Suppressor macrophage (primary cell): Measurements from ENCODE around the gene KRT80.

Experiments
- DNase-seq, 4 experiments: peaks; one replicate each; pipeline ENCODE4 v3.0.0-alpha.2; 2020 to 2022

Gene KRT80

DNA sequence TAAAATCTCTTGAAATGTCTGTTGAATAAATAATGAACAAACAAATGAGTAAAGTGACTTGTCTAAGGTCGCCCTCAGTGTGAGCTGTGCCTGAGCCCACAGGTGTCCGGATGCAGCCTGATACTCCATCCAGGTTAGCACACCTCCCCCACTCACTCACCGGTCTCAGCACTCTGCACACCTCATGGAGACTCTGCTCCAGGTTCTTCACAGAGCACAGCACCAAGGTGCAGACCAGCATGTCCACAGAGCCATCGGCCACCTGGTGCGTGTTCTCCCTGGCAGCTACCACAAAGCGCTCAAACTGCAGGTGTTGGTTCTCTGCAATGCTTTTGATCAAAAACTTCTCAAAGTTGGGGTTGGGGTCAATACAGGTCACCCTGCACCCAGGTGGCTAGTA, 37.1 kb upstream of the KRT80 start:
- no peak for DNase-seq

DNA sequence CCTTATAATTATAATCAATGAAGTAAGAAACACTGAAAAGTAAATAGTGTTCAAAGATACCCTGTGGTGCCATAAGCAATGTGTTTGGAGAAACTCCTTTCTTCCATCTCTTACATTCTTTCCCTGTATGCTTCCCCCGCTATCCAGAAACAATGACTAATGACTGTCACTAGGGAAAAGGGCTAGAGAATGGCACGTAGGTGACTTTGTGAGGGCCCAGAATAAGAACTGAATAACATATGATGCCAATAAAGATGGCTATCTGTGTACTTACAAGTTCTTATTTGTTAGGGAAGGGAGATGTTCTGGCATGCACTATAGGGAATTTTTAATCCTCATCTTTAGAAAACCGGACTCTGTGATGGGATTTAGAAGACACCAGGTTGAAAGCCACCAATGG, 36.6 kb upstream of the KRT80 start:
- no peak for DNase-seq

DNA sequence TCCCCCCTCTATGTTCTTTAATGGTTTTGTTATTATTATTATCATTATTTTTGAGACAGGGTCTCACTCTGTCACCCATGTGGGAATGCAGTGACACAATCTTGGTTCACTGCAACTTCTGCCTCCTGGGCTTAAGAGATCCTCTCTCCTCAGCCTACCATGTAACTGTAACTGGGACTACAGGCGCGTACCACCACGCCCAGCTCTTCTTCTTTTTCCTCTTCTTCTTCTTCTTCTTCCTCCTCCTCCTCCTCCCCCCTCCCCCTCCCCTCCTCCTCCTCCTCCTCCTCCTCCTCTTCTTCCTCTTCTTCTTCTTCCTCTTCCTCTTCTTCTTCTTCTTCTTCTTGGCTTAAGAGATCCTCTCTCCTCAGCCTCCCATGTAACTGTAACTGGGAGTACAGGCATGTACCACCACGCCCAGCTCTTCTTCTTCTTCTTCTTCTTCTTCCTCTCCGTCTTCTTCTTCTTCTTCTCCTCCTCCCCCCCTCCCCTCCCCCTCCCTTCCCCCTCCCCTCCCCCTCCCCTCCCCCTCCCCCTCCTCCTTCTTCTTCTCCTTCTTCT, 35.9 kb upstream of the KRT80 start:
- peak in 1 of 4 experiments; percentile 32 for DNase-seq

DNA sequence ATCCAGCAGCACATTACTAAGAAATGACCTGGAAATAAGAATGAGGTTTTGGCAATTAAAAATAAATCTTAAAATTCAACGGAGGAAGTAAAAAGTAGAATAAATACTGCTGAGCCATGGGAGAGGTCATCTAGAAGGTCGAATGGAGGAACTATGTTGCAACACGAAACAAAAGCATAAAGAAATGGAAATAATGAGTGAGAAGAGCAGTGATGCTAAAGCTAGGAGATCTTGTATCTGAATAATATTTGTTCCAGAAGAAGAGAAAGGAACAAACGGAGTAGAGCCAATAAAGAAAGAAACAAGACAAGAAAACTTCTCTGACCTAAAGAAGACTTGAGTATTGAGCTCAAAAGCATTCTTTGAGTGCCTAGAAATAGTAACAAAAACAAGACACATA, 34.6 kb upstream of the KRT80 start:
- peak in 1 of 4 experiments; percentile 28 for DNase-seq

DNA sequence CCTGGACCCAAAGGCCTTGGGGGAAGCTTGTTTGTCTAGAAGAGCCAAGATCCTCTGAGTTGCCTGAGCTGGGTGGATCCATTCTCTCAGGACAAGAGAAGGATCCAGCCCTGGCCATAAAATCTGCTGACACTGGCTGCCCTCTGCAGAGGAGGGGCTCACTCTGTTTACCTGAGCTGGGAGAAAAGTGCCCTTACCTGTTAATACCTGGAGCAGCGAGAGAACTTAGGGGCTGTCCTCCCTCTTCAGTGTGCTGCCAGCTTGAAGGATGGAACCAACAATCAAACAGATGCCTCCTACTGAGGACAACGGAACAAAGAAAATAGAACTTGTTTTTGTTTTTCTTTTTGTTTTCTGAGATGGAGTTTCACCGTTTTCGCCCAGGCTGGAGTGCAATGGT, 33.9 kb upstream of the KRT80 start:
- no peak for DNase-seq

DNA sequence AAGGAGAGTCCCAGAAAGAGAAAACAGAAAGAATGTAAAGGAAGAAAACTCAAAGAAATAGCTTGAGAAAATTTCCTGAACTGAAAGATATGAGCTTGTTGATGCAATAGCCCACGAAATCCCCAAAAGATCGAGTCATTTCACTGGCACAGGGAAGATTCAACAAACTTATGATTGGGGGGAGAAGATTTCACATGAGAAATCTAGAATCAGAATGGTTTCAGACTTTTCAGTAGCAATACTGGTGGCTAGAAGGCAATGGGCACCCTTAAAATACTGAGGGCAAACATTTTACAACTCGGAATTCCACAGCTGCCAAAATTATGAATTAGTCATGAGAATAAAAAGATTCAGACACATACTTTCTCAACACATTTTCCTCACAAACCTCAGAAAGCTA, 32.3 kb upstream of the KRT80 start:
- DNase-seq: no peak

DNA sequence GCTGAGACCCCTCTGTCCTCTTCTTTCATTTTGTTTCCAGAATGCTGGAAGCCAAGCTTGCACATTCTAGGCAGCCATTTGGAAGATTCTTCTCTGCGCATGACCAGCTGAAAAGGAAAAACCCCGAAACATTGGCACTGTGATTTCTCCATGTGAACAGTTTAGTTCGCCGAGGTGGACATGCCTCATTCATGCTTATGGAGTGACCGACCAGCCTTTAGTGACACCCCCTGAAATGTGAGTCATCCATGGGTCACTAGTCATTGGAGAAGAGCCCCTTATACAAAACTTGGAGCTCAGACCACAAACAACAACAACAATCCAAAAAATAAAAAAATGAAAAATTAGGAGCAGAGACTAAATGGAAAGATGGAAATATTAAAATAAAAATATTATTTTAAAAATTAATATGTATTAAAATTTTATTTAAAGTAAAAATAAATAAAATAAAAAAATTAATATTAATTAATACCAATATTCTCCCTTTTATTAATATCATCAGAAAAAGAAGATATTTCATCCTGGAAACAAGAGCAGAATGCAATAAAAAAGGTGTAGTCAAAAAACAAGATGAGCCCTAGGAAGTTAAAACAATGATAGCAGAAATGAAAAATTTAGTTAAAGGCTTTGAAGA, 31.7 kb upstream of the KRT80 start:
- peak in 1 of 4 experiments; percentile 26 for DNase-seq

DNA sequence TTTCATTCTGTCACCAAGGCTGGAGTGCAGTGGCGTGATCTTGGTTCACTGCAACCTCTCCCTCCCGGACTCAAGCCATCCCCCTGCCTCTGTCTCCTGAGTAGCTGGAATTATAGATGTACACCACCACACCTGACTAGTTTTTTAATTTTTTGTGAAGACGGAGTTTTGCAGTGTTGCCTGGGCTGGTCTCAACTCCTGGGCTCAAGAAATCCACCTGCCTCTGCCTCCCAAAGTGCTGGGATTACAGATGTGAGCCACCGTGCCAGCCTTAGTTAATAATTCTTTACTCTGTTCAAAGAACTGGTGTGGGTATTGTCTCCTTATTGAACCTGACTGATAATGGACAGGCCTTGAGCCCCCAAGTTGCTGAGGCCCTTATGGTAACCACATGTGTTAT, 30.9 kb upstream of the KRT80 start:
- DNase-seq: no peak

DNA sequence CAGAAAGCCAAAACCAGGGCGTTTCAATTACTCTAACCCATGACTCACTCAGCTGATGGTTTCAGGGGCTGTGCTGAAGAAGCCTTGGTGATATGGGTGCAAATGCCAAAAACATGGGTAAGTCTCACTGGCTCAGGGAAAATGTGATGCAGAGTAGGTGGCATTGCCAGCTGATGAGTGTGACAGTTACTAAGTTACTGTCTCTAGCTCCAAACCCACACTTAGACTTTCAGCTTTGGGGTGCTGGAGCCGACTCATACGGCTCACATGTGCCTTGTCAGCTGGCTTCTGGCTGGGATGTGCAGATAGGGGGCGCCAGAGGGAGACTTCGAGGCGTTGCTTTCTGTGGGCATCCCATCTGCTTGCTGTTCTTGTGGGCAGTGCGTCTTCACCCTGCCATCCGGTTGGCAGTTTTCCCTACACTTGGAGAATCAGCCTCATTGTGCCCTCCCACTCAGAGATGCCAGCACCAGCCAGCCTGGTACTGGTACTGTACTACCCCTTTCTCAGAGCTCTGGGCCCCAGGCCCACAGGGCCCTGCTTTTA, 30.2 kb upstream of the KRT80 start:
- peak; percentile 76 to 85 (median 78) for DNase-seq

DNA sequence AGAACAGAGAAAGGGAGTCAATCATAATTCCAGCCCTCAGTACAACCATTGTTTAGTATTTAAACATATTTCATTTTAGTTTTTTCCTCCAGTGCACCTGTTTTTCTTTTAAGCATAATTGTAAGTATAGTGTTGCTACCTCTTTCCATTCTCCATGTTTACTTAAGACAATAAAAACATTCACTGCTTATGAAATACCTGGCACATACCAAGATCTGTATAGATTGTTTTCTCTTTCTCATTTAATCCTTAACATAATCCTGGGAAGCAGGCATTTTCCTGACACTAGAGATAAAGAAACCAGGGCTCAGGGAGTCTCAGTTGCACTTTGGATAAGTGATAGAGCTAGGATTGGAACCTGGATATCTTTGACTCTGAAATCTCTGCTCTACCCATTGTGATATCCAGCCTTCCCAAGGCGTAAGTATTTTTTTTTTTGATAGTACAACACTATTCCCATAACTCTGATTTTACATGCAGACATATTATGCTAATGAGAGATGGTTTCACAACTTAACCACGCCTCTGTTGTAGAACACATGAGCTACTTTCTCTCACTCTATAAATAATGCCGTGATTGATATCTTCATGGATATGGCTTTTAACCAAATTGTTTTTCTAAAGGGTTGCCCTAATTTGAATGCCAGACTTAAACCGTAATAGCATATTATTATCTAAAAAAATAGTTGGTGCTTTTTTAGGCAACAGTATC, 29.4 kb upstream of the KRT80 start:
- no peak for DNase-seq

DNA sequence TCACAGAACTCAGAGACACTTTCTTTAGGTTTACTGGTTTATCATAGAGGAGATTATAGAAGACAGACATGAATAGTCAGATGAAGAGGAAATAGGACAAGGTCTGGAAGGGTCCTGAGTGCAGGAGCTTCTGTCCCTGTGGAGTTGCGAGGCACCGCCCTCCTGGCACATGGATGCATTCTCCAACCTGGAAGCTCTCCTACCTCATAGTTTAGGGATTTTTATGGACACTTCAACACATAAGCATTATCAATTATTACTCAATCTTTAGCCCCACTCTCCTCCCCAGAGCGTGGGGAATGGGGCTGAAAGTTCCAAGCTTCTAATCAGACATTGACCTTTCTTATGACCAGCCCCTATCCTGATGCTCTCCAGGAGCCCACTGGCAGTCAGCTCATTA, 28.7 kb upstream of the KRT80 start:
- DNase-seq: no peak

DNA sequence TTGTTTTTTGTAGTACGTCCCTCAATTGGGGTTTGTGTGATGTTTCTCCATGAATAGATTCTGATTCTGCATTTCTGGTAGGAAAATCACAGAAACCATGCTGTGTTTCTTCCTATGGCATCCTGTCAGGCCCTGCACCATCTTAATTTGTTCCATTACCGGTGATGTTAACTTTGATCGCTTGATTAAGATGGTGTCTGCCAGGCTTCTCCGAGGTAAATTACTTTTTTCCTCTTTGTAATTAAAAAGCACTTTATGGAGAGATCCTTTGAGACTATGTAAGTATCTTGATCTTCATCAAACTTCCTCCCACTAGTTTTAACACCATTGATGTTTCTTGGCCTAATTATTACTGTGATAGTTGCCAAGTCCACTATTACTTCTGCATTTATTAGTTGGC, 26.2 kb upstream of the KRT80 start:
- DNase-seq: no peak

DNA sequence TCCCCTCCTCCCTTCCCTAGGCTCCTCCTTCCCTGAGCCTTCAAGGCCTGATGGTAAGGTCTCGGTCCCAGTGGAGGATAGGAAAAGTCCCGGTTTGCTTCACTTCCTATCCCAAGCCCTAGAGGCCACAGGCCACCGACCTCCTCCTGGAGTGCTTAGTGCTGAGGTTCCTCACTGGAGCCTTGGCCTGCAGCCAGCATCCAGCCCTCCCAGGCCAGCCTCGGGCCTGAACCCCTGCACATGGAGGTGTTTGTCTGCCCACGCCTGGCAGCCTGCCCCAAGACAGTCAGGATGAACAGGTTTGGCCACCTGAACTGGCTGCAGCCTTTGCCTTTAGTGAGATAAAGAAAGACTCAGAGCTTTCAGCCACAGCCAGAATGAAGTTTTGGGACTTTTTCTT, 25.4 kb upstream of the KRT80 start:
- DNase-seq: peak in 3 of 4 experiments; percentile 43 to 61 (median 47)

DNA sequence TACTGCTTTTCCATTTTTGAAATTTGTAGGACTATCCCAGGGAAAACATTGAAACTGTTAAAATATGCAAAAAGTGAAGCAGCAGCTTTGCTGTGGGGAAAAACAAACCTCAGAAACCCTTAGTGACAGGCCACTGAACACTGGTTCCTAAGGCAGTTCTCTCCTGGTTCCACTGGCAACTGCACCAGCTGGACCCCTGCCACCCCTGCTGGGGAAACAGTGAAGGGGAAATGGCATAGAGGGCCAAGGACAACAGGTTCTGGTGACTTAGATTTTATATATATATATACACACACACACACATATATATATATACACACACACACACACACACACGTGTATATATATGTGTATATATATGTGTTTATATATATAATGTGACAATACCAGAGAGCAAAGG, 25.0 kb upstream of the KRT80 start:
- DNase-seq: no peak

DNA sequence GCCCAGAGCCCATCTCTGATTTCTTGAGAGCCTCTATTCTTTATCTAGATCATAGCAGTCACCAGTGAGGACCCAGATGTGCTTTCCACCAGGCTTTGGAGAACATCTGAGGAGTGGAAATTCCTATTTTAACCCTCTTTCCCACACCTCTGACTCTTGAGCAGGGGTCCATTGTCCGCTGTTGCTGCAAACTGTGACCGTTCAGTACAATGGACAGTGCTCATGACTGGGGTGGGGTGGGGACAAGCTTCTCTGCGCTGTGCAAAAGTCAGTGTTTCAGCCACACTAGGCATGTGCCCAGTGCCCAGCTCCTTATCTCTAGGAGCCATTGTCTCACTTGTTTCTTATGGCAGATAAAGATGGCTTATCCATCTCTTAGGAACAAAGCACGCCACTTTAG, 24.3 kb upstream of the KRT80 start:
- DNase-seq: no peak

DNA sequence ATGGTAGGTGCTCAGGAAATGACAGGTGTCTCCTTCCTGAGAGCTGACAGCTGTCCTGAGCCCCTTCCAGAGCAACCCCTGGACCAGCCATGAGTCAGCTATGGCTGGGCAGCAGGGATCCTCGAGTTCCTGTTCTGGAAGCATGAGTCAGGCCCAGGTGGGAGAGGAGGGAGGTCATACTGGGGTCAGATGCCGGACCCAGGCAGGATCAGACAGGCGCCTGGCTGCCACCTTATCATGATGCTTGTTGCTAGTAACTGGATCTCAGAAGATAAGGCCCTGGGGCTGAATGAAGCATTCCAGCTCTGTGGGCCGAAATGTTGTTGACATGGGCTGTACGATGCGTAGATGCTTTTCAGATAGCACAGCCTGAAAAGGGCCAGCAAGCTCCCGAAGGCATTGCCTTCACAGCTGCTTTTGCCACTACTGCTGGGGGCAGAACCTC, 23.8 kb upstream of the KRT80 start:
- peak in 3 of 4 experiments; percentile 36 to 47 (median 37) for DNase-seq

DNA sequence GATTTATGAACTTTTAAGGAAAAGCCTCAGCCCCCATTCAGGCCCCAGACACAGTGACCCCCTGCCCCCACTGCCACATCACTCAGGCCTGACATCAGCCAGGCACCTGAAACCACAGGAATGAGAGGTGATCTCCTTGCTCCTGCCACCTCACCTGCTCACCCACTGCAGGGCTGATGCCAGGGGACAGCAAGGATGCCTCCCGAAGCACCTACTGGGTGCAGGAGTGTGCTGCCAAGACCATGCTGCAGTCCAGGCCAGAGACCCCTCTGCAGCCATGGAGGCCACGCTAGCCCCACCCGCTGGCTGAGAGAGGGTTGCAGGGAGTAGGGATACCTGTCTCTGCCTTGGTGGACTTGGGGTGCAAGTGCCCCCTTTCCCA, 22.6 kb upstream of the KRT80 start:
- DNase-seq: no peak

DNA sequence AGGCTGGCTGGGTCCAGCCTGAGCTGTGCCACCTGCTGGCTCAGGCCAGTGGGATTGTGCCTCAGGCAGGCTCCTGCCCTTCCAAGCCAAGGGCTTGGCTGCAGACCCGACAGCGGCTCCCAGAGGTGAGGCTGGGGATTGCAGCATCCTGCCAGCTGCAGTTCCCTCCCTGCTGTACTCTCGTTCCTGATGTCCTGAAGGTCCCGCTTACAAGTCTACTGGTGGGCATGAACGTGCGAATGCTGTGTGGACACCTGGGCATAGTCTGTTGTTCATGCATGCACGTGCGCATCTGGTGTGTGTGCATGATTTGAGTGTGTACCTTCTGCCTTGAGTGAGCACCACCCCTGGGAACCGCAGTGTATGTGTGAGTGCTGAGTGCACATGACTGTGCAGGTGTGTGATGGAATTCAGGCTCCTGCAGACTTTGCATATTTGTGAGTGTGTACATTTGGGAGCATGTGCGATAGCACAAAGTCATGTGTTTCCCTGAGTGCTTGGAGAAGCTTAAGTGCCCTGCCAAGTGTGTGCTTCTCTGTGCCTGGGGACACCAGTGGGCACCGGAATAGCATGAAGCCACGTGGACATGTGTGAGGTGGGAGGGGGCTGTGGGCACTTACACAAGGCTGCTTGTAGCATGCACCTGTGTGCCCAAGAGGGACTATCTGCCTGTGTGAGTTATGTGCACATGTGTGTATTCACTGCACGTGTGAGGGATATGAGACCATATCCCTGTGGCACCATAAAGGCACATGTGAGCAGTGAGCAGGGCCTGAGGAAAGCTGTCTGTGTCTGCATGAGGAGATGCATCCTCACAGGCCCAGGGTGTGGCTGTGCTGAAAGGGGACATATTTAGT, 22.0 kb upstream of the KRT80 start:
- DNase-seq: peak; percentile 88 to 93 (median 90)

DNA sequence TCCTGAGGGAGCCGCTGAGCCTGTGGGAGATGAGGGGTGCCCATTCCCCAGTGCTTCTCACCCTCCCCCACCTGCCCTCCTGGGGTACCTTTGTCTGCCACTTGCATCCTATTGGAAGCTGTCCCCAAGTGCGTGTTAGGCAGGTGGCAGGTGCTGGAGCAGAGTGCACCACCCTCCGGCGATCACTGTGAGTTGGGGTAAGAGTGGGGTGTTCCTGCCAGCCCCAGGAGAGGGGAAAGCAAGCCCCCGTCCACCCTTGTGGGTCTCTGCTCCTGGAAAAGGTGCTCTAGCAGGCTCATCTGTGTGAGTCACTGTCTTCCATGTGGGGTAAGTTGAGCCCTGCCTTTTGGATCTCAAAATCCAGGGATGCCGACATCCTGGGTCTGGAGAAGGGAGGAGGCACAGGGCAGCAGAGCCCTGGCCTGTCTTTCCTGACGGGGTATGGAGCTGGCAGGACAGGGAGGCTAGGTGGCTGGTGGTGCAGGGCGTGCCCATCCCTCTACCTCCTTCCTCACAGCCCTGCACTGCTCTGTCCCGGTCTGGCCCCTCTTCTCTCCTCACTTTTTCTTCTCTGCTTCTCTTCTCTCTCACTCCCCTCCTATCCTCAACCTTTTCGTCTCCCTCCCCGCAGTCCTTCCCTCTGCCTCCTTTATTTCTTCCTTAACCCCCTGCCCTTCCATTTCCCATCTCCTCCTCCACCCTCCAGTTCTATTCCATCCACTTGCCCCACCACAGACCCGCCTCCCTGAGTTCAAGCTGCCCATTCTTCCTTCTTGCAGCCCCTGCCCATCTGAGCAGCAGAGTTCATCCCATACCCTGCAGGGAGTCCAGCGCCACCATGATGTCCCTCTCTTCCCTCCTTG, 21.1 kb upstream of the KRT80 start:
- no peak for DNase-seq

DNA sequence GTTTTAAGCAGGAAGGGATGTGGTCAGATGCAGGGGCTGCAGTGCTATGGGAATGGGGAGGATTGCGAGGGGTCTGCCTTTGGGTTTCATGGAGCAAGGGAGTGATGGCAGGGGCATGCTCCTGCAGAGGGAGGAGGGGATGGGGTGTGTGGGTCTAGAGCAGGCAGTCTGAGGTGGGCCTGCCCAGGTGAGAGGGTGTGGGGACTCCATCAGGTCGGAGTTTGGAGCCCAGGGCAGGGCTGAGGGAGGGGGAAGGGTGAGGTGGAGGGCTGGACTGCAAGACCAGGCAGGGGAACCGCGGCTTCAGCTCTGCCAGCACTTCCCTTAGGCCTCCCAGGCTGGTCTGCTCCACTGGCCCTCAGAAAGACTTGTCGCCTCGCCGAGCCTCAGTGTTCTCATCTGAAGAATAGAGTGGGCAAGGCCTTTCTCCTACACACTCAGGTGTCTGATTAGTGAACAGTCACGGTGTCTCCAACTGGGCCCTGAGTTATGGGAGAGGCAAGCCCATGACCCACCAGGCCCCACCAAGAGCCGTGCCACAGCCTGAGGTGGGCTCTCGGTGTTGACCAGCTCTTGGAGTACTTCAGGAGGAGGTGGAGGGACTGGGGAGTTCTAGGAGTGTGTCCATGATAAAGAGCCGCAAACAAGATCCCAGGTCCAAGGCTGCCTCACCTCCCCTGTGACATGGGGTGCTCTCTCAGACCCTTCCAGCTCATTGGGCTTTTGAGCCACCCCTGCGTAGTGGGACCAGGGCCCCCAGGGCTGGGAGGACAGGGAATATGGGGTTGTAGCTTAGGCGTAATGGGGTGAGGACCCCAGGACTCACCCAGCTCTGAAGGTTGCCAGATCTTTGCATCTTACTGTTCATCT, 20.1 kb upstream of the KRT80 start:
- no peak for DNase-seq
